Neural cell (in vitro differentiated cells): ENCODE results near the gene ALDH1B1. TPM values are rescaled to one million over a fixed set of nuclear protein-coding genes. Genes with fewer than 3 reads are reported as not detected.

Experiments used
- H2AFZ ChIP-seq: fragments of 200-600, 300-800 bp; sonication (generic), shearing (Covaris generic); 2 replicates; pipeline ENCODE4 v1.6.0; 2014; ENCODE audit warnings: low read depth, mild to moderate bottlenecking, antibody characterized with exemption, low read length, moderate library complexity
- H3F3A ChIP-seq: fragments of 200-600 bp; shearing (Covaris generic); 2 replicates; pipeline ENCODE4 v1.6.1; 2016; ENCODE audit warnings: mild to moderate bottlenecking, moderate library complexity, mixed read lengths, antibody characterized with exemption, low read length; ENCODE audit not compliant: insufficient read depth, poor library complexity, severe bottlenecking
- H3K27ac ChIP-seq: fragments of 200-600, 300-800 bp; sonication (generic), shearing (Covaris generic); 2 replicates; pipeline ENCODE4 v1.5.1; 2014; ENCODE audit warnings: mild to moderate bottlenecking, low read length, moderate library complexity
- H3K27me3 ChIP-seq: fragments of 300-800, 200-600 bp; sonication (generic), shearing (Covaris generic); 2 replicates; pipeline ENCODE4 v1.6.0; 2014; ENCODE audit warnings: mild to moderate bottlenecking, low read depth, low read length, moderate library complexity; ENCODE audit not compliant: insufficient read depth
- H3K36me3 ChIP-seq: fragments of 300-800, 200-600 bp; sonication (generic), shearing (Covaris generic); 2 replicates; pipeline ENCODE4 v1.5.1; 2014; ENCODE audit warnings: mild to moderate bottlenecking, antibody characterized with exemption, low read length, moderate library complexity; ENCODE audit not compliant: insufficient read depth
- H3K4me2 ChIP-seq: fragments of 300-800, 200-600 bp; sonication (generic), shearing (Covaris generic); 2 replicates; pipeline ENCODE4 v1.6.0; 2014; ENCODE audit warnings: mild to moderate bottlenecking, low read length
- H3K4me3 ChIP-seq: fragments of 300-800, 200-600 bp; sonication (generic), shearing (Covaris generic); 2 replicates; pipeline ENCODE4 v1.5.1; 2014; ENCODE audit warnings: mild to moderate bottlenecking, low read length, moderate library complexity
- H3K79me2 ChIP-seq: fragments of 200-600 bp; shearing (Covaris generic); replicated peaks from 2 replicates; pipeline ENCODE4 v1.6.0; 2014; ENCODE audit warnings: mild to moderate bottlenecking, low read length, moderate library complexity; ENCODE audit not compliant: insufficient read depth
- H3K9ac ChIP-seq: fragments of 300-800, 200-600 bp; sonication (generic), shearing (Covaris generic); 2 replicates; pipeline ENCODE4 v1.6.1; 2016; ENCODE audit warnings: mild to moderate bottlenecking, low read length, mixed read lengths
- H3K9me2 ChIP-seq: fragments of 200-600 bp; shearing (Covaris generic); 2 replicates; pipeline ENCODE4 v1.6.1; 2016; ENCODE audit warnings: mild to moderate bottlenecking, low read length, mixed read lengths; ENCODE audit not compliant: insufficient read depth
- H3K9me3 ChIP-seq: fragments of 200-600, 300-800 bp; sonication (generic), shearing (Covaris generic); 2 replicates; pipeline ENCODE4 v1.6.1; 2016; ENCODE audit warnings: mild to moderate bottlenecking, mixed run types, low read length, moderate library complexity, mixed read lengths
- H4K20me1 ChIP-seq: fragments of 200-600 bp; shearing (Covaris generic); 2 replicates; pipeline ENCODE4 v1.6.1; 2016; ENCODE audit warnings: mild to moderate bottlenecking, mixed run types; ENCODE audit not compliant: insufficient read depth
- EP300 ChIP-seq: fragments of 450-650 bp; conservative IDR thresholded peaks from 2 replicates; pipeline ENCODE4 v1.6.1; 2014; ENCODE audit warnings: antibody characterized with exemption, mild to moderate bottlenecking, moderate library complexity; ENCODE audit not compliant: poor library complexity, severe bottlenecking
- EZH2 ChIP-seq: fragments of 200-600, 300-800 bp; shearing (Covaris generic), sonication (generic); IDR thresholded peaks from 2 replicates; pipeline ENCODE4 v1.6.1; 2014; ENCODE audit warnings: antibody characterized with exemption, low read length, borderline replicate concordance, mild to moderate bottlenecking; ENCODE audit not compliant: insufficient read depth, poor library complexity, severe bottlenecking
- MXI1 ChIP-seq: fragments of 450-650 bp; conservative IDR thresholded peaks from 2 replicates; pipeline ENCODE4 v1.6.1; 2014; ENCODE audit warnings: antibody characterized with exemption, mild to moderate bottlenecking; ENCODE audit not compliant: poor library complexity, severe bottlenecking
- POLR2AphosphoS5 ChIP-seq: IDR thresholded peaks from 2 replicates; pipeline ENCODE4 v1.6.1; 2012
- RAD21 ChIP-seq: fragments of 450-650 bp; conservative IDR thresholded peaks from 2 replicates; pipeline ENCODE4 v1.6.1; 2014; ENCODE audit warnings: antibody characterized with exemption, mild to moderate bottlenecking, moderate library complexity
- SMC3 ChIP-seq: fragments of 450-650 bp; conservative IDR thresholded peaks from 2 replicates; pipeline ENCODE4 v1.6.1; 2014; ENCODE audit warnings: antibody characterized with exemption, mild to moderate bottlenecking, moderate library complexity; ENCODE audit not compliant: poor library complexity
- TAF1 ChIP-seq: IDR thresholded peaks from 2 replicates; pipeline ENCODE4 v1.6.1; 2012; ENCODE audit warnings: low read depth
- polyA plus RNA-seq: library from polyadenylated mRNA; depleted of rRNA; stranded (reverse); fragments of >200 nt; gene quantifications from 2 replicates; pipeline ENCODE4 v1.2.3, GENCODE V29; 2014
- TF ChIP-seq, protein P1 (sequence below): IDR thresholded peaks from 2 replicates; pipeline ENCODE4 v1.6.1; 2012; ENCODE audit warnings: borderline replicate concordance
- TF ChIP-seq, protein P2 (sequence below): fragments of 450-650 bp; IDR thresholded peaks from 2 replicates; pipeline ENCODE4 v1.5.1; 2014; ENCODE audit warnings: antibody characterized with exemption, mild to moderate bottlenecking, moderate library complexity; ENCODE audit not compliant: poor library complexity, severe bottlenecking

Gene ALDH1B1
- polyA plus RNA-seq, 1 donor from 2014 or later, result 6.6 TPM

DNA sequence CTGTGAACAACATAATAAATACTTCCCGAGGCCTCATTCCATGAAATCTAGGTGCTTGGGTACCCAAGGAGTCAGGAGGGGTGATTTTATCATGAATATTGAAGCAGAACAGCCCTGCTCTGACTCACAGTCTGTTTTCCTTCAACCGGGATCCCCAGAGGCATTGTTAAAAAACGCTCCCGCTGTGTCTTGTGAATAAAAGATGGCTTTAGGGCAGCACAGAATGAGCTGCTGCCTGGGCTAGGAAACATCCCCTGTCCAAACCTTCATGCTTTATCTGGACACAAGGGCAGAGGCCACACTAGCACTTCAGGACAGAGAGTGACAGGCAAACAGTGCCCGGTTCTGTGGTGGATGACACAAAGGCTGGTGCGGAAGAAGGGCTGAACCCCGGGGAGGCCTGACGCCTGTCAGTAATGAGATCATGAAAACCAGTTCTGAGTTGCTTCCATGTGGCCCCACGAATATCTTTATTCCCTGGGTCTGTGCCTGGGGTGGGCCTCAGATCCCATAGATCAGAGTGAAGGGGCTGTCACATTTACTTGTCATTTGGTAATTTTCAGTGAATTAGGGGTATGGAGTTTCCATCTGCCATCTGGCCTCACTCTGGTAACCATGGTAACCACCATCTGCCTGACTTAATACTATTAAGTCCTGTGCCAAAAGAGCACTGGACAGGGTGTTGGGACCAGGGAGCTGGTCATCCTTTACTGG, 29.2 kb downstream of the ALDH1B1 start:
- Histone ChIP-seq H3K9me2 (no peaks in the 10 kb centered on the region), H4K20me1 (no peaks in the 10 kb centered on the region), H3K36me3 (no peaks in the 10 kb centered on the region), H3K79me2 (peaks cover 73% of the 10 kb centered on the region), H3K4me2 (peak overlapping the region; percentile 98), H3F3A (peaks cover 9% of the 10 kb centered on the region), H3K27me3 (no peaks in the 10 kb centered on the region), H3K4me3 (peak overlapping the region; percentile 79), H3K9me3 (no peaks in the 10 kb centered on the region), H3K9ac (peak overlapping the region; percentile 82), H2AFZ (peak overlapping the region; percentile 30), H3K27ac (peak overlapping the region; percentile 98)
- no peak for TF ChIP-seq RAD21
- peak; percentile 56 for TF ChIP-seq MXI1
- TF ChIP-seq, protein P1, sequence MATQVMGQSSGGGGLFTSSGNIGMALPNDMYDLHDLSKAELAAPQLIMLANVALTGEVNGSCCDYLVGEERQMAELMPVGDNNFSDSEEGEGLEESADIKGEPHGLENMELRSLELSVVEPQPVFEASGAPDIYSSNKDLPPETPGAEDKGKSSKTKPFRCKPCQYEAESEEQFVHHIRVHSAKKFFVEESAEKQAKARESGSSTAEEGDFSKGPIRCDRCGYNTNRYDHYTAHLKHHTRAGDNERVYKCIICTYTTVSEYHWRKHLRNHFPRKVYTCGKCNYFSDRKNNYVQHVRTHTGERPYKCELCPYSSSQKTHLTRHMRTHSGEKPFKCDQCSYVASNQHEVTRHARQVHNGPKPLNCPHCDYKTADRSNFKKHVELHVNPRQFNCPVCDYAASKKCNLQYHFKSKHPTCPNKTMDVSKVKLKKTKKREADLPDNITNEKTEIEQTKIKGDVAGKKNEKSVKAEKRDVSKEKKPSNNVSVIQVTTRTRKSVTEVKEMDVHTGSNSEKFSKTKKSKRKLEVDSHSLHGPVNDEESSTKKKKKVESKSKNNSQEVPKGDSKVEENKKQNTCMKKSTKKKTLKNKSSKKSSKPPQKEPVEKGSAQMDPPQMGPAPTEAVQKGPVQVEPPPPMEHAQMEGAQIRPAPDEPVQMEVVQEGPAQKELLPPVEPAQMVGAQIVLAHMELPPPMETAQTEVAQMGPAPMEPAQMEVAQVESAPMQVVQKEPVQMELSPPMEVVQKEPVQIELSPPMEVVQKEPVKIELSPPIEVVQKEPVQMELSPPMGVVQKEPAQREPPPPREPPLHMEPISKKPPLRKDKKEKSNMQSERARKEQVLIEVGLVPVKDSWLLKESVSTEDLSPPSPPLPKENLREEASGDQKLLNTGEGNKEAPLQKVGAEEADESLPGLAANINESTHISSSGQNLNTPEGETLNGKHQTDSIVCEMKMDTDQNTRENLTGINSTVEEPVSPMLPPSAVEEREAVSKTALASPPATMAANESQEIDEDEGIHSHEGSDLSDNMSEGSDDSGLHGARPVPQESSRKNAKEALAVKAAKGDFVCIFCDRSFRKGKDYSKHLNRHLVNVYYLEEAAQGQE, result peak; percentile 83
- peak; percentile 79 for TF ChIP-seq POLR2AphosphoS5
- peak; percentile 94 for TF ChIP-seq EP300
- TF ChIP-seq SMC3, result peak; percentile 27
- TF ChIP-seq EZH2, result no peak
- TF ChIP-seq, protein P2, sequence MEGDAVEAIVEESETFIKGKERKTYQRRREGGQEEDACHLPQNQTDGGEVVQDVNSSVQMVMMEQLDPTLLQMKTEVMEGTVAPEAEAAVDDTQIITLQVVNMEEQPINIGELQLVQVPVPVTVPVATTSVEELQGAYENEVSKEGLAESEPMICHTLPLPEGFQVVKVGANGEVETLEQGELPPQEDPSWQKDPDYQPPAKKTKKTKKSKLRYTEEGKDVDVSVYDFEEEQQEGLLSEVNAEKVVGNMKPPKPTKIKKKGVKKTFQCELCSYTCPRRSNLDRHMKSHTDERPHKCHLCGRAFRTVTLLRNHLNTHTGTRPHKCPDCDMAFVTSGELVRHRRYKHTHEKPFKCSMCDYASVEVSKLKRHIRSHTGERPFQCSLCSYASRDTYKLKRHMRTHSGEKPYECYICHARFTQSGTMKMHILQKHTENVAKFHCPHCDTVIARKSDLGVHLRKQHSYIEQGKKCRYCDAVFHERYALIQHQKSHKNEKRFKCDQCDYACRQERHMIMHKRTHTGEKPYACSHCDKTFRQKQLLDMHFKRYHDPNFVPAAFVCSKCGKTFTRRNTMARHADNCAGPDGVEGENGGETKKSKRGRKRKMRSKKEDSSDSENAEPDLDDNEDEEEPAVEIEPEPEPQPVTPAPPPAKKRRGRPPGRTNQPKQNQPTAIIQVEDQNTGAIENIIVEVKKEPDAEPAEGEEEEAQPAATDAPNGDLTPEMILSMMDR, result no peak
- TF ChIP-seq TAF1, result no peak

DNA sequence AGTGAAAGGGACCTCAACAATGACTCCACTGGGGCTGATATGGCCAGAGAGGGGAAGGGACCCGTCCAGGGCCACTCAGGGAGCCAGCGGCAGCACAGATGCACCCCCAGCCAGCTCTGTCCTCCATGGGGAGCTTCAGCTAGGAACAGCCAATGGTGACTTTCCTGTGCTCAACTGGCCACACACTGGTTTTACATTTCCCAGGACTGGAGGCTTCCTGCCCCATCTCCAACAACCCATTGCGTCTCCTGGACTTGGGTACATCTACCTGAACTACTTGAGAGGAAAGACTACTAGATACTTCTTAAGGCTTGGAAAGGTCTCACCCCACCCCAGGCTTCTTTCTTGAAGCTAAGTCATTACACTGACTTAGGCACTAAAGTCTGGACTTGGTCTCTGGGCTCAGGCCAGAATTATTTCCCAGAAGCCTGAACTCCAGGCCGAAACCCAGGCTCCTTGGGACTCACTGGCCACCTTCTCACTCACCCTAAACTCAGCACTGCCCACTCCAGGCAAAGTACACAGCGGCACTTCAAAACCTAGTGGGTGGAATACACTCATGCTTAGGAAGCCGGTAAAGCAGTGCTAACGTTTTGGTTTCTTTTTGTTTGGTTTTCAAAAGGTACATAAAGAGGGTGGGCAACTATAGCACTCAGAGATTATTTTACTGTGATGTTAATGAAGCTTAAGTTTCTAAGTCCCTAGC, 30.2 kb downstream of the ALDH1B1 start:
- Histone ChIP-seq H3K4me3 (peak overlapping the region; percentile 79), H3K9me2 (no peaks in the 10 kb centered on the region), H3K36me3 (no peaks in the 10 kb centered on the region), H3K27me3 (no peaks in the 10 kb centered on the region), H3K27ac (peak overlapping the region; percentile 98), H3K4me2 (peak overlapping the region; percentile 98), H3K79me2 (peaks cover 65% of the 10 kb centered on the region), H3K9ac (peak overlapping the region; percentile 82), H4K20me1 (no peaks in the 10 kb centered on the region), H3K9me3 (no peaks in the 10 kb centered on the region), H3F3A (peaks cover 9% of the 10 kb centered on the region), H2AFZ (no peak overlapping the region)
- no peak for TF ChIP-seq EZH2
- TF ChIP-seq TAF1, result peak; percentile 20
- TF ChIP-seq EP300, result no peak
- TF ChIP-seq, protein P2, result peak; percentile 10
- TF ChIP-seq, protein P1, result no peak
- TF ChIP-seq MXI1, result no peak
